Sciatic nerve (tissue), 2 donors: ENCODE measurements around the gene GDPGP1. TPM values are rescaled to one million over a fixed set of nuclear protein-coding genes. Genes with fewer than 3 reads are reported as not detected.
"Not testable (repeated sequence)": the region's sequence is repeated elsewhere in the genome, so short reads cannot be mapped to it uniquely, and the experiment has no call there.

ENCODE experiments used
- ATAC-seq: fragments of 200-7000 bp; cut with Tn5 transposase; one replicate; pipeline ENCODE4 v1.9.1; 2020; ENCODE audit warnings: mild to moderate bottlenecking, moderate library complexity
- DNase-seq: peaks from one replicate; pipeline ENCODE4 v3.0.0-alpha.2; 2020; ENCODE audit warnings: low spot score
- intact Hi-C: fragments of 100-400 bp; cut with DNase I; formaldehyde crosslinking; loops from one replicate; pipeline ENCODE4 v1.14.2; 2022
- total RNA-seq: library from RNA; stranded (reverse); fragmentation: NEBNext Ultra II Directional; extraction: Animal tissue kit (Norgen Biotek cat#: 25700); gene quantifications from one replicate; pipeline ENCODE4 v1.2.1, GENCODE V29; 2021
- donor health status: DM: no; HTN: no; CAD: no.
- donor health status: DM: no; HTN: no; CAD: no.

The GDPGP1 gene
- total RNA-seq, 1 donor from 2014 or later: 5.4 TPM

GRCh38 chr15:90281637-90282036 lies 47.6 kb downstream of the GDPGP1 start:
- intact Hi-C loops, ATAC-seq, DNase-seq: not testable (repeated sequence)

GRCh38 chr15:90286678-90287077 lies 52.7 kb downstream of the GDPGP1 start:
- intact Hi-C loops: no loop called here
- ATAC-seq (peak; percentile 51), DNase-seq (no peak)

- intact Hi-C loops: no loop called here
- DNase-seq: no peak
Observed at GRCh38 chr15:90287101-90287500, 53.1 kb downstream of the GDPGP1 start.

DNA sequence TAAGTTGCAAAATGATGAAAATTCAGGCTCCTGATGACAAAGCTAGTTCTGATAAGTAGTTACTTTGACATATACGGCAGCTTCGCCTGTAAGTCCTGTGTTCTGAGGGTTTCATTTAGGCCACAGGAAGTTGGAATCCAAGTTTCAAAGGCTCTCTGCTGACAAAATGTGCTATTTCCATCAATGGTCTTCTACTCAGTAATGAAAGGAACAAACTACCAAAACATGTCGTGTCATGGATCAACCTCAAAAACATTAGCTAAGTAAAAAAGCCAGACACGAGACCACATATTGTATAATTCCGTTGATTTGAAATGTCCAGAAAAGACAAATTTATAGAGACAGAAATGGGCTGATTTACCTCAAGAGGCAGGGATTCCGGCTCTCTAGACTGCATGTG lies 53.9 kb downstream of the GDPGP1 start:
- intact Hi-C loops: no loop called here
- ATAC-seq (no peak), DNase-seq (no peak)

More at GRCh38 chr15:90287101-90287500, 53.1 kb downstream of the GDPGP1 start:
- ATAC-seq: no peak

DNA sequence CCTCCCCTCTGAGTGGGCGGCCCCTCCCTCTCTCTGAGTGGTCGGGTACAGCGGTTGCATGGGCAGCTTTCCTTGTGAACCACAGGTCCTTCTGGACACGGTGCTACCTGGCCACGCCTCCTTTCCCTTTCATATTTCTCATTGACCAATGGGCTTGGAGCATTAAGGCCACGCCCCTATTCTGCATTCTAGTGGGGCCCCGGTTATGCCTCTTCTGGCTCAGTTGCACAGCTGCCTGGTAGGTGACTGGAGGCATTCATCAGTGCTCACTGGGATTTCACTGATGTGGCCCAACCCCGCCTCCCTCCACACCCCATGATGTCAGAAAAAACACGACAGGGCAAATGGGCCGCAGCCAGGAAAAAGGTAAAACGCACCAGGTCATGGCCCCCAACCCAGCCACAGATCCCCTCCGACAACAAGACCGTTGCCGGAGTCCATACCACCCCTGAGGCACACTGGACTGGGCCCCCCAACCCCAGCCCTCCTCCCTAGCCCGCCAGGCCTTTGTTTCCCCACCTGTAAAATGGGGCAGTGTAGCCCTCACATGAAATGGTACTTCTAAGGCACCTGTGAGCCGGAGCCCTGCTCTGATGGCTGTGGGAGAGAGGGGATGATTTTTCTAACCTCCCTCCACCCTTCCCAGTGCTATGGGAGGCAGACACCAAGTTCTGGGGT lies 57.8 kb downstream of the GDPGP1 start:
- ATAC-seq (no peak), DNase-seq (no peak)
- intact Hi-C loops: no loop called here

- ATAC-seq, intact Hi-C loops: not testable (repeated sequence)
- DNase-seq: peak; percentile 80
Observed at GRCh38 chr15:90293040-90293810, 59.2 kb downstream of the GDPGP1 start.

DNA sequence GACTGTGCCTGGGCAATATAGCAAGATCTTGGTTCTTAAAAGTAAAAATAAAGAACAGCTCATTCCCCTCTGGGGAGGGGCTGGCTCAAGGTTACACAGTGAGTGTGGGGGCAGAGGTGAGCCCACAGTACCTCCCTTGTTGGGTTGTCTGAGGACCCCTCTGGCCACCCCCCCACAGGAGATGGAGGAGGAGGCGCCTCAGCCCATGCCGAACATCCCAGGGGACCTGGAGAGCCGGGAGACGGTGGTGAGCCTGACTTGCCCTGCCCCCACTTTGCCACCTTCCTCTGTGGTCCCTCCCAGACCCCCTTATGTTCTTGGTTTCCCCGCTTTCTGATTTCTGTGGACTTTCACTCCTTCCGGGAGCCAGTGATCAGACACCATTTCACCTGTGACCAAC lies 60.1 kb downstream of the GDPGP1 start:
- intact Hi-C loops: no loop called here
- ATAC-seq (no peak), DNase-seq (no peak)

GRCh38 chr15:90294601-90295269 lies 60.7 kb downstream of the GDPGP1 start:
- ATAC-seq (no peak), DNase-seq (no peak)
- intact Hi-C loops: no loop called here

DNA sequence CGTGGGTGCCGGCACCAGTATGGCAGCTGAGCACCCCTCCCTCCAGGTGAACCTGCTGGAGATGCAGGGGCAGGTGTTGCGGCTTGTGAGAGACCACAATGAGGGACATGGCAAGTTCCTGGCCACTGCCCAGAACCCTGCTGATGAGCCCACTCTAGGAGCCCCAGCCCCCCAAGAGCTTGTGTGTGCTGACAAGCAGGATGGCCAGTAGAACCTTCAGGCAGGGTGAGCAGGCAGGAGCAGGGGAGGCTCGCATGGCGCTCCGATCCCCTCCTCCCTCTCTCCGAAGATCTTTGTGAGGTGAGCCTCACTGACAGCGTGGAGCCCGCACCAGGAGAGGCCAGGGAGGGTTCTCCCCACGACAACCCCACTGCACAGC lies 61.2 kb downstream of the GDPGP1 start:
- intact Hi-C loops: no loop called here
- ATAC-seq: no peak
- no peak for DNase-seq

Other genes with a start within 250 kb of the GDPGP1 start
- 20.2 TPM for gene ZNF710, start 232.9 kb upstream of the GDPGP1 start, total RNA-seq
- gene IDH2, start 131.7 kb upstream of the GDPGP1 start, total RNA-seq: 18.5 TPM
- 55.9 TPM for gene SEMA4B, start 32.9 kb upstream of the GDPGP1 start, total RNA-seq
- 43.3 TPM for gene CIB1, start 268 bp upstream of the GDPGP1 start, total RNA-seq
- gene TTLL13, start 15.3 kb downstream of the GDPGP1 start, total RNA-seq: 0.71 TPM
- gene NGRN, start 31.5 kb downstream of the GDPGP1 start, total RNA-seq: 63.8 TPM
- gene ZNF774, start 118.1 kb downstream of the GDPGP1 start, total RNA-seq: 5.1 TPM
- 202 TPM for gene IQGAP1, start 154.0 kb downstream of the GDPGP1 start, total RNA-seq